Fibroblast of mammary gland (primary cell): ENCODE measurements around the gene NGEF.

ENCODE experiments used
- DNase-seq: peaks from one replicate; pipeline ENCODE4 v3.0.0-alpha.2; 2010; ENCODE audit warnings: low read depth
- H3K4me3 ChIP-seq: 2 replicates; pipeline ENCODE4 v1.5.1; 2011; ENCODE audit warnings: low read depth, mild to moderate bottlenecking, low read length, moderate library complexity; ENCODE audit not compliant: control insufficient read depth
- TF ChIP-seq, protein P1 (sequence below): conservative IDR thresholded peaks from 2 replicates; pipeline ENCODE4 v1.5.1; 2011; ENCODE audit warnings: low read depth, low read length, inconsistent platforms; ENCODE audit not compliant: control insufficient read depth, insufficient read depth

NGEF gene

GRCh38 chr2:232886632-232887031, 126.4 kb downstream of the NGEF start:
- H3K4me3 ChIP-seq: no peak overlapping the region
- TF ChIP-seq, protein P1, sequence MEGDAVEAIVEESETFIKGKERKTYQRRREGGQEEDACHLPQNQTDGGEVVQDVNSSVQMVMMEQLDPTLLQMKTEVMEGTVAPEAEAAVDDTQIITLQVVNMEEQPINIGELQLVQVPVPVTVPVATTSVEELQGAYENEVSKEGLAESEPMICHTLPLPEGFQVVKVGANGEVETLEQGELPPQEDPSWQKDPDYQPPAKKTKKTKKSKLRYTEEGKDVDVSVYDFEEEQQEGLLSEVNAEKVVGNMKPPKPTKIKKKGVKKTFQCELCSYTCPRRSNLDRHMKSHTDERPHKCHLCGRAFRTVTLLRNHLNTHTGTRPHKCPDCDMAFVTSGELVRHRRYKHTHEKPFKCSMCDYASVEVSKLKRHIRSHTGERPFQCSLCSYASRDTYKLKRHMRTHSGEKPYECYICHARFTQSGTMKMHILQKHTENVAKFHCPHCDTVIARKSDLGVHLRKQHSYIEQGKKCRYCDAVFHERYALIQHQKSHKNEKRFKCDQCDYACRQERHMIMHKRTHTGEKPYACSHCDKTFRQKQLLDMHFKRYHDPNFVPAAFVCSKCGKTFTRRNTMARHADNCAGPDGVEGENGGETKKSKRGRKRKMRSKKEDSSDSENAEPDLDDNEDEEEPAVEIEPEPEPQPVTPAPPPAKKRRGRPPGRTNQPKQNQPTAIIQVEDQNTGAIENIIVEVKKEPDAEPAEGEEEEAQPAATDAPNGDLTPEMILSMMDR: no peak
- DNase-seq: no peak

DNA sequence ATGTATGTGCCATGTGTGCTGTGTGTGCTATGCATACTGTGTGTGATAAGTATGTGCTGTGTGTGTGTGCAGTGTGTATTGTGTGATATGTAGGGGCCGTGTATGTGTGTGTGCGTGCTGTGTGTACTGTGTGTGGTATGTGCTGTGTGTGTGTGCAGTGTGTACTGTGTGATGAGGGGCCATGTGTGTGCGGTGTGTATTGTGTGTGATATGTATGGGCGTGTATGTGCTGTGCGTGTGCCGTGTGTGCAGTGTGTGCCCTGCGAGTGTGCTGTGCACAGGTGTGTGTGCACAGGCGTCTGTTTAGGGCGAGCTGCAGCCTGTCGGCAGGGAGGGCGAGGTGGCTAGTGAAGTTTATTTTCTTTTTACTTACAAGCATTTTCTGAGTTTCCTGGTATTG, 126.9 kb downstream of the NGEF start:
- TF ChIP-seq, protein P1: no peak
- no peak overlapping the region for H3K4me3 ChIP-seq
- DNase-seq: no peak

DNA sequence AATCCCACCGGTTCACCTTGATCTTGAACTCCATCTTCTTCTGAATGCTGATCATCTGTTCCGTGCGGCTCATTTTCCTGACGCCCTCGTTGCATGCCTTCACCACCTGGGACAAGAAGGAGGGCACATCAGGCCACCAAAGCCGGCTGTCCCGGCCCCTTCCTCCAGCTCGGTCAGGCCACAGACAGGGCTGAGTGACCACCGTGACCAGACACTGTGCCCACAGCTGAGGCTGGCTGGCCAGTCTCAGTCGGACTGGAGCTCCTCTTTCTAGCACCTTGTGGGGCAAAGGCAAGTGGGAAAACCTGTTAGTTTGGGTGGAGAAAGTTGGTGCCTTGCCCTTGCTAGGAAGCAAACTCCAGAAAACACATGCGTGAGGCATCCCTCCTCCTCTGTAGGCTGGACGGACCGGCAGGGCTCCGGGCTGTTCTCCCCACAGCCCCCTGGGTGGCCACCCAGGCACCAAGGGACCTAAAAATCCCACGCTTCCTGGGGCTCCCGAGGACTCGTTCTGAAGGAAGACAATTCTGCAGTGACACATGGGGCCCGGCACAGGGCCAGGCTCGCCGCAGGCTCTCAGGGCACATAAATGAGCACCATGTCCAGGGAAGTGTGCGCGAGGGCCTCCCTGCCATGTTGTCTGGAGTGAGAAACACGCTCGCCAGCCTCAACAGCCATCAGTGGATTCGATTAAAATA, 127.6 kb downstream of the NGEF start:
- DNase-seq: no peak
- TF ChIP-seq, protein P1: no peak
- H3K4me3 ChIP-seq: no peak overlapping the region

DNA sequence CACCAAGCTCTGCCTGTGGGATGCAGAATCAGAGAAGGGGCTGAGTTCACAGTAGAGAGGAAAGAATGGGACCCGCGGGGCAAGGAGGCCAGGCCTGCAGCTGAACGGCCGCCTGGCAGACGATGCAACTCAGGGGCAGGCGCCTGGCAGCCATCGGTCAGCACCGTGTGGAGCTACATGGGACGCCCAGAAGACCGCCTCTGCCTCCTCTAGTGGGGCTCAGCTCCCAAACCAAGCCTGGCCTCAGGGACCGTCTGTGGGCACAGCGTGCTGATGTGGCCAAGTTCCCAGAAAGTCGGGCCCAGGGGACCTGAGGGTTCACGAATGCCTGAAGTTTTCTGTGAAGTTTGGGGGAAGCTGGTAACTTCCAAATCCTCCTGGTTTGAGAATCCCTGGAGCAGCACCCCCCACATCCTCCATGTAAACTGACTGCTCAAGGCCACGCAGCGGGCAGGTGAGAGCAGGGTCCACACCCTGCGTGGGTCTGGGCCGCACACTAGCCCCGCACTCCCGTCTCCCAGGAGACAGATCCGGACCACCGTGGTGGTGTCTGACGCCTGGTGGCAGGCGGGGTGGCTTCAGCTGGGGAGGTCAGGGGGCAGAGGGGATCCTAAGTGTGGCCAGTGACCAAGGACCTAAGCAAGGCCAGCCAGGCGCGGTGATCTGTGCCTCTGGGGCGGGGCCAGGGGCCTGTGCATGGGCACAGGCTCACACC, 128.3 kb downstream of the NGEF start:
- H3K4me3 ChIP-seq: no peak overlapping the region
- no peak for DNase-seq
- TF ChIP-seq, protein P1: no peak

DNA sequence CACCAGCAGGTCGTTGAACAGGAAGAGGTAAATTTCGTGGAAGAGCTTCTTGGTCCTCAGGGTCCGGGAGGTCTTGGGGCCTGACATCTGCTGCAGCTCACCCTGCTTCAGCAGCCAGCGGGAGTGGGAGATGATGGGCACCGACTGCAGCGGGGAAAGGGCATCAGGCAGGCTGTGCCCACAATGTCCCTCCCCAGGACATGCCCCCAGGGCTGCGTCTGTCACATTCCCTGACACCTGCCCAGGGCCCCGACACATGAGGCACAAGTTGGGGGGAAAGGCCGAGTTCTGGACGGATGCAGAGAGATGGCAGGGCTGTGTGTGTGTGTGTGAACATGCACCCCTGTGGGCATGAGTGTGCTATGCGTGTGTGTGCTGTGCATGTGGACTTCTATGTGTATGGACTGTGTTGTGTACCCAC, 129.0 kb downstream of the NGEF start:
- DNase-seq: no peak
- H3K4me3 ChIP-seq: no peak overlapping the region

DNA sequence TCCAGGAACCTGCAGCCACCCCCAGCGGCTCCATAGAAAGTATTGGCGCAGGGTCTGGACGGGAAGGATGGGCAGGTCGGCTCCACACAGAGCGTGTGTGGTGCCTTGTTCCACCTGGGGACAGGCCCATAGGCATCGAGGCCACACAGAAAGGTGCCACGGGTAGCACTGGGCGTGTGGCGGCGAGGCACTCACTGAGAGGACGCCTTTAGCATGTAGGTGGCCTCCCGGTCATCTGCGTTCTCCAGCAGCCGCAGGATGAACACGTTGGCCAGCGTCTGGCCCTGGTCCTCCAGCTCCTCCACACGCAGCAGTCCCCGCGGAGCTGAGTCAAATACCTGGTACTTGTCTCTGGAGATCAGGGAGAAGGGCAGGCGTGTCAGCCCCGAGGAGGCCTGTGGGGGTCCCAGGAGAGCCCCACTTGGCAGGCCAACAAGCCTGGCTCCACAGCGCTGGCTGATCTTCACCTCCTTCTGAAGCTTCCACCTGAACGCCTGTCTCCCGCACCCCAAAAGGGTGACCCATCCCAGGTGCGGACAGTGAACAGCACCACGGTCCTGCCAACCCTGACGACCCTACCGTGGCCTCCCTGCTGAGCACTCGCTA, 129.8 kb downstream of the NGEF start:
- H3K4me3 ChIP-seq: no peak overlapping the region
- no peak for DNase-seq
- TF ChIP-seq, protein P1: no peak

More for the DNA sequence above, 129.0 kb downstream of the NGEF start:
- TF ChIP-seq, protein P1: no peak
